ENCODE data around the gene ROBO2.
"Not testable (repeated sequence)": the region's sequence is repeated elsewhere in the genome, so short reads cannot be mapped to it uniquely, and the experiment has no call there.

Gene ROBO2

DNA sequence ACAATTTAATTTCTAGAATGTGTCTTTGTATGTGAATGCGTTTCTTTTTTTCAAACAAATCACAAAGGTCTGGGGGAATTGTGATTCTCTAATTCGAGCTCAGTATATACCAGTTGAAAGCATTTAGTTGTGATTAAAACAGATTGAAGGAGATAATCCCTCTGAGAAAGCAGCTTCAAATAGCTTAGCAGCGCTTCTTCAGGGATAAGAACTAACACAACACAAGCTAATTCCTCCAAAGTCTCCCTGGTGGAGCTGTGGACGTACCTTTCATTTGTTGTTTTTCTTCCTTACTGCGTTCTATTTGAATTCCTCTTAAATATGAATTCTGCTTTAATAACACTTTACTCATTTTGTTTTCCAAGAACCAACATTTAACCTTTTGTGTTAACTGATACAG is 286.7 kb downstream of the ROBO2 start:
- no peak for DNase-seq (ENCODE audit: low spot score)

DNA sequence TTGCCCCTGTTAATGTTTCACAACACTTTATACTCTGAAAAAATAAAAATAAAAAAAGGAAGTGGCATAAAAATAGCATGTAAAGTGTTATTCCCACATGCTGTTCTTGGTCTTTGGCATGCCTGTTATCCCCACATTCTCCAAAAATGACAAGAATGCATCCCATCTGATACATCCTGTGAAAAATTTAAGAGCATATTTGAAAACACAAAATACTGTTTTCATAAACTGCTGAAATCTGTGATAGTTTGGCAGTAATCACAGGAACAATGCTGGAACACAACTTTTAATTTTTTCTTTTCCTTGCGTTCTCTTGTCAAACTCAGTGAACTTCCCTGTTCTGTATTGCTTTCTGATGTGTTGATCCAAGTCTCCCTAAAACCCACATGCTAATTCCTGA is 288.8 kb downstream of the ROBO2 start:
- DNase-seq (ENCODE audit: low spot score) = no peak

DNA sequence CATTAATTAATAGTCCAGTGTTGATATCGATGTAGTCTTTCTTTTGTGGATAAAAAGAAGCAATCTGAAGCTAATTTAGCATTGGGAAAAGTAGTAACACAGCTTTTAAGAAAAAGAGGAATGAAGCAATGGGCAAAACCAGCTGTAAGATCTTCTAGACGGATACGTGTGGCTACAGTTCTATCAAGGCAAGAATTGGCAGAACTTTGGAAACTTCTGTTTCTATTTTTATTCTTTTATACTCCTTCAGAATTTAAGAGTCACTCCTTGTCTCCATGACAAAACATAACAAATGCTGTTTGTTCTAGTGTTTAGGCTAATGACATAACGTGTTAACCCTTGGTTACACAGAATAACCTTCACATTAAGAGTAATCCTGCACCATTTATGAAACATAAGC is 289.2 kb downstream of the ROBO2 start:
- no peak for DNase-seq (ENCODE audit: low spot score)

DNA sequence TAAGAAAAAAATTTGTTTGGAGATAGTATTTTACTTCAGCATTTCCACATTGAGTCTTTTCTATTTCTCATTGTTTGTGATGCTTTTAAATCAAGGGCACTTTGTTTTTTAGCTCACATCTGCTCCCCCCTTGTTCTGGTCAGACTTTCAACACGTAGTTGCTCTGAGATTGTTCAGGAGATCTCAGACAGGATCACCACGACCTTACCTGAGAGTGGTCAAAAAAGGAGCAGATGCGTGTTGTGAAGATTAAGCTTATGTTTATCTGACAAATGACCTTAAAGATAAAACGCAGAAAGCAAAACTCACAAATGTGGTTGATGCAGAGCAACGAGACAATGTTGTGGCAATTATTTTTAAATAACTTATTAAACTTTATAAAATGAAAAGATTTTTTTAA is 298.3 kb downstream of the ROBO2 start:
- DNase-seq (ENCODE audit: low spot score) = no peak

DNA sequence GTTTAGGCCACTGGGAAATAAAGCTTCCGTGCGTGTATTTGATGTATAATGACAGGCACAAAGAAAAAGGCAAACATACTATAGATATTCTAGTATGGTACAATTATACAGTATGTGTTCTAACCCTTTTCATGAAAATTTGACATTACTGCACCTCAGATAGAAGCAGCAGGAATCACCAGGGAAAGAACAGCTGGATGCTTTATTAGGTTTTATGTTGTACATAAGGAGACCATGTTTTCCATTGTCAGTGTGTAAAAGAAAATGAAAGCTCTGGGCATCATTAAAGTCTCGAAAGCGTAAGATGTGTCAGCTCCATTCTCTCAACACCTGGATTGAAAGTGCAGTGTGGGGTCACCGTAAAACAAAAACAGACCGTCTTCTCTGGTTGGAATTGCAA is 302.1 kb downstream of the ROBO2 start:
- DNase-seq (ENCODE audit: low spot score) = no peak

DNA sequence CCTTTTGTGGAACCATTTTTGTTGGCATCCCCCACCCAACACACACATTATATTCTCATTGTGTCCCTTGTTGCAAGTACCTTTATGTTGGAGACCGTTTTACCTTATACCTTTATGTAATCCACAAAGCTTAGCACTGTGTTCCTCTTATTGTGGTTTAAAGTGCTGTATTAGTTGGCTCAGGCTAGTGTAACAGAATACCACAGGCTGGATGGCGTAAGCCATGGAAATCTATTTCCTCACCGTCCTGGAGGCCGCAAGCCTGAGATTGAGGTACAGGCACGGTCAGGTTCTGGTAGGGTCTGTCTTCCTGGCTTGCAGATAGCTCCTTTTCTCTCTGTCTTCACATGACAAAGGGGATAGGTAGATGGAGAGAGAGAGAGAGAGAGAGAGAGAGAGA is 302.8 kb downstream of the ROBO2 start:
- DNase-seq (ENCODE audit: low spot score) = no peak

DNA sequence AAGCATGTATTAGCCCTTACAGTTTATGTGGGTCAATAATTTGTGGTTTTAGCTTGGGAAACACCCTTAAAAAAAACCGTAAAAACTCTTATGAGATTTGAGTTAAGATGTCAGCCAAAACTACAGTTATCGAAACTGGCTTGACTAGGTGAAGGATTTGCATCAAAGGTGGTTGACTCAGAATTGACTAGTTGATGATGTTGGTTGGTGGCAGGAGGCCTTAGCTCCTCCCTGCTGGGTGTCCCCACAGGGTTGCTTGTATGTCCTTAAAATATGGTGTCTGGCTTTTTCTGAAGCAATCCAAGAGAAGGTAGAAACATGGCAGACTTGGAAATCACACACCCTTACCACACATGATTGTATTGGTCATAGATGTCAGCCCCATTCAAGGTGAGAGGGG is 305.1 kb downstream of the ROBO2 start:
- no peak for DNase-seq (ENCODE audit: low spot score)

DNA sequence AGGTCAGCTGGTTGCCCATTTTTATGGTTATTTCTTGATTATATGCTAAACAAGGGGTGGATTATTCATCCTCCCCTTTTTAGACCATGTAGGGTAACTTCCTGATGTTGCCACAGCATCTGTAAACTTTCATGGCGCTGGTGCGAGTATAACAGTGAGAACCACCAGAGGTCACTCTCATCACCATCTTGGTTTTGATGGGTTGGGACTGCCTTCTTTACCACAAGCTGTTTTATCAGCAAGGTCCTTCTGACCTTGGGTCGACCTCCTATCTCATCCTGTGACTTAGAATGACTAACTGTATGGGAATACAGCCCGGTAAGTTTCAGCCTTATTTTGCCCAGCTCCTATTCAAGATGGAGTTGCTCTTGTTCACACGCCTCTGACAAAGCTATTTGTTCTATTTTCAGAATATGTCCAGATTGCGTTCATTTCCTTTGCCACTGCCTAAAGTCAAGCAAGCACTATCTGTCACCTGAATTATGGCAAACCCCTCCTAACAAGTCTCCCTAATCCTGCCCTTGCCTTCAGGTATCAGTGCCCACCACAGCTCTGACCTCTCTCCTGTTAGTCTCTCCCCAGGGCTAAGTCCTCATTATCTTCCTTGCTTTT is 308.5 kb downstream of the ROBO2 start:
- DNase-seq (ENCODE audit: low spot score) = peak; percentile 13

DNA sequence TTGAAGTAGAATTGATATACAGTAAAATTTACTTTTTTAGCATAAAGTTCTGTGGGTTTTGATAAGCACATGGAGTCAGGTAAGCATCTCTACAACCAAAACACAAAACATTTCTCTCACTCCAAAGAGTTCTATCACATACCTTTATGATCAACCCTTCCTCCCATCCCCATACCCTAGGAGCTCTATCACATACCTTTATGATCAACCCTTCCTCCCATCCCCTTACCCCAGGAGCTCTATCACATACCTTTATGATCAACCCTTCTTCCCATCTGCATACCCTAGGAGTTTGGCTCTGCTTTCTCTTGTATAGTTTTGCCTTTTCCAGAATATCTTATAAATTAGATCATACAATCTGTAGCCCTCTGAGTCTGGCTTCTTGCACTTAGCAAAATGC is 315.1 kb downstream of the ROBO2 start:
- no peak for DNase-seq (ENCODE audit: low spot score)

DNA sequence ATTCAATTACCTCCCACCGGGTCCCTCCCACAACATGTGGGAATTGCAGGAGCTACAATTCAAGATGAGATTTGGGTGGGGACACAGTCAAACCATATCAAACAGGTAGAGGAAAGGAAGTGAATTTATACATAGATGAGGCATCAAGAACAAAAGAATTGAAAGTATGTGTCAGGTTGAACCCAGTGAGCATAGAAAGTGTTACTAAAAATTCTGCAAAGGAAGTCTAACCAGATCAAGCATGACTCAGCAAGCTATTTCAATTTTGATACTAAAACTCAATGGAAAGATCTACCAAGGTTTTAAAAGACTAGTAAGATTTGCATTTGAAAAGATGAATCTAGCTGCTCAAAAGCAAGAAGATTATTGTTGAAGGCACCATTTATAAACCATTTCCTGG is 323.0 kb downstream of the ROBO2 start:
- DNase-seq (ENCODE audit: low spot score) = no peak

DNA sequence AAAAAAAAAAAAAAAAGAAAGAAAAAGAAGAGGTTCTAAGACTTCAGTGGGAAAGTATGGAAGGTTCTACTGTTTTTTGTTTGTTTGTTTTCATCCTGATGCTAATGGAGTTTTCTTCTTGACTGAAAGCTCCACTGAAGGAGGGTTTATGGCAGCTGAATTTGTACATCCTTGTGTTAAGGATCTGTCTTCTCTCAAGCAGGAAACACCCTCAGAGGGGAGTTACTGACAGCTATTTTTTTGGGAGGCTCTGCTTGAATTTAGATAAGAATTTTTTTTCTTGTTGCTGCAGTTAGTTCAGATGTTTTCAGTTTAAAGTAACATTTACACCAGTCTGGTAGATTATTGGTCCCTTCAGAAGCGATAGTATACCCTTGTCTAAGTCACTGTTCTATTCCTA is 325.3 kb downstream of the ROBO2 start:
- no peak for DNase-seq (ENCODE audit: low spot score)

DNA sequence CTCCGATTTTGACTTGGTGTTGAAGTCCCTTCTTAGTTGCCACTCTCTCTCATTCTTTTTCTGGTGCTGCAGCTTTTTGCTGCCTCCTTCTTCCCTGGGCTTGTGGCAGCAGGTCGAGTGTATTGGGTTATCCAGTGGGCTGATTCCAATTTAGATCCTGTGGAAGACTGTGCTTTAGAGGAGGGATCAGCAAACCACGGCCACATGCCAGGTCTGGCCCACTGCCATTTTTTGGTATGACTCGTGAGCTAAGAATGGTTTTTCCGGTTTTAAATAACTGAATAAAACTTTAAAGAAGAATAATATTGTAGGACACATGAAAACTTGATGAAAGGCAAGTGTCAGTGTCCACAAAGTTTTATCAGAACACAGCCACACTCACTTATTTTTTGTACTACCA is 330.5 kb downstream of the ROBO2 start:
- DNase-seq (ENCODE audit: low spot score) = no peak

DNA sequence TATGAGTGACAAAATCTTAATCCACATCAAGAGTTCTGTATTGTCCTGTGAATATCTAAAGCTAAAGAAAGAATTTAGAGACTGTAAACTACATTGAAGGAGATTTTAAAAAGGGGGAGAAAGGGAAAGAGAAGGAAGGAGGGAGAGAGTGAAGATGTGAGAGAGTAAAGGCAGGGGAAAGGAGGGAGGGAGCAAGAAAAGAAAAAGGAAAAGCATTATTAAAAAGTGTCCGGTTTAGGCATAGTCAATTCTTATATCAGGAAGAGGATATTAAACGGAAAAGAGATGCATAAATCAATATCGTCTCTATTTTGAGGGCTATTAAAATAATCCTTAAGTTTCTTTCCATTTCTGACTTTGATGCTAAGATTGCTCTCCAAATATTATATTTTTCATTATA is 332.1 kb downstream of the ROBO2 start:
- no peak for DNase-seq (ENCODE audit: low spot score)

DNA sequence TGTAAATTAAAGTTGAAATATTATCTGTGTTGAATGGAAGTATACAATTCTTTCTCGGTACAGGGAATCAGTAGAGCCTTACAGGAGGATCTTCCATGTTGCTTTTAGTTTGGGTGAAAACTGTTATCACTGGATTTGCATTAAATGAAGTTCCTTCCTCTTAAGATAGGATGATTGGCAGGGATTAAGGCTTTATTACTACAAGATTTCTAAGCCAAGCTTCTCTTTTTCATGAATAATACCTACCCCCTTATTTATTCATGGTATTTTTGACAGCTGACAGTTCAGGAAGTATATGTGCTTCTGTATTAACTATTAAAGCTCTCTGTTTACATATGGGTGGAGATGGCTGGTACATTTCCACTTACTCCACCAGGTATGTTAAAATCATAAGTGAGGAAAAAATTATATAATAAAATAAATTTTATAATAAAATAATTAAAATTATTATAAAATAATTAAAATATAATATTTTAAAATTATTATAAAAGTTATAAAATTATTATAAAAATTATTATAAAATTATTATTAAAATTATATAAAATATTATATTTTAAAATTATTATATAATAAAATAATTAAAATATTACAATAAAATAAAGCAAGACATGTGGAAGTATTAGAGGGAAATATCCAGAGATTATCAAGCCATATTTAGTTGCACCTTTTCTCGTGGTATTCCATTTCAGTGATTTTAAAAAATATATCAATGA is 332.9 kb downstream of the ROBO2 start:
- DNase-seq (ENCODE audit: low spot score) = no peak

DNA sequence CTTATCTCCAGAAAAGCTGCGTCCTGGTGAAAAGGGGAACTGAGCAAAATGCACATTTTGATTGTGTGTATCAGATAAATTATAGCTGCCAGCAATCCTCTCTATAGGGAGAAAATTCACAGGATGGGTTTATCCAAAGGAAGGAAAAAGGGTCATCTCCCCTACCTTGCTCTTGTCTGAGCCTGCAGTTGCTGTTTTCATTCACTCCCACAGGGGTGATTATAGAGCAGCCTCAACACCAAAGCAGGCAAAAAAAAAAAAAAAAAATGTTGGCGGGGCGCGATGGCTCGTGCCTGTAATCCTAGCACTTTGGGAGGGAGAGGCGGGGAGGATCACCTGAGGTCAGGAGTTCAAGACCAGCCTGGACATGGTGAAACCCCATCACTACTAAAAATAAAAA is 333.7 kb downstream of the ROBO2 start:
- DNase-seq (ENCODE audit: low spot score) = no peak

DNA sequence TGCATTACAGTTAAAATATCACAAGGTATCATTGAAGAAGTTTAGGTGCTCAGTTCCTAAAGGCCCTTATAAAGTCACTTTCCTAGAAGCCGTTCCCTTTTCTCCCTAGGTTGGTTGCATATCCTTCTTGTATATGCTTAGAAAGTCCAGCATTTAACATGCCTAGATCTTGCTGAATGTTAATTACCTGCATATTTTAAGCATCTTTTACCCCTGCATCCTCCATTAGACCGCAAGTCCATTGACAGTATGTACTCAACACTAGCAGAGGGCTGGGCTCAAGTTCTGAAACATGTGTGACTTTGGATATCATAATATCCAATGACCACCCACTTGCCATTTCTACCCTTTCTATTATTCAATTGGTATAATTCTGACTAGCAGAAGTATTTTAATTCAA is 336.6 kb downstream of the ROBO2 start:
- no peak for DNase-seq (ENCODE audit: low spot score)

DNA sequence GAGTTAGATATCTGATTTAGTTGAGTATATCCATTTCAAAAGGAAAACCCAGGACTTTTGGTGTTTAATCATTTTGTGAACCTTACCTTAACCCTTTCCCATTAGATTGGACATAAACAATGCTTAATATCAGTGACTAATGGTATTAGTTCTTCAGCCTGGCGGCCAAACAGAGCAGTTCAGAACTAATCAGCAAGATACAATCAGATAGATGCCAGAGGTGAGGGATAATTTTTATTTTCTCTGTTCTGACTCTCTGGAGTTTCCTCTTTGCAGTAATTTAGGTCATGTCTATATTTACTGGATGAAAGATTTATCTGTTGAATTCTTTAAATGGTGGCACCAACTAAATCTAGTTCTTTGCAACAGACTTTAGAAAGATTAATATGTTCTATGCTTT is 337.8 kb downstream of the ROBO2 start:
- DNase-seq (ENCODE audit: low spot score) = peak; percentile 69

DNA sequence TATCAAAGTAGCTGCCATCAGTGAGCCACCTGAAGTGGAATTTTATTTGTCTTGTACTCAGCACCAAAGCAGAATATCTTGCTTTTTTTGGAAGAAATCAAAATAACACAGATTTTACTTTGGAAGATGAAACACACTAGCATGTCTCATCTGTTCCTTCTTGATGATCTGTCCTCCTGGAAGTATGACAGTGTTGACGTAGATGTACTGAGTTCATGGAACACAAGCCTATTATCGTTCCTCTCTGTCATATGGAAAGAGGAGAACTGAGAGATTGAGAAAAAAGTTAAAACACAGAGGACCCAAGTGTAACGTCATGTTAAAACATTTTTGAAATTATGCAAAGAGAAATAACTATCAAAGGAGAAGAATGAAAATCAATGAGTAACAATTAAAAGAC is 340.2 kb downstream of the ROBO2 start:
- DNase-seq (ENCODE audit: low spot score) = no peak

DNA sequence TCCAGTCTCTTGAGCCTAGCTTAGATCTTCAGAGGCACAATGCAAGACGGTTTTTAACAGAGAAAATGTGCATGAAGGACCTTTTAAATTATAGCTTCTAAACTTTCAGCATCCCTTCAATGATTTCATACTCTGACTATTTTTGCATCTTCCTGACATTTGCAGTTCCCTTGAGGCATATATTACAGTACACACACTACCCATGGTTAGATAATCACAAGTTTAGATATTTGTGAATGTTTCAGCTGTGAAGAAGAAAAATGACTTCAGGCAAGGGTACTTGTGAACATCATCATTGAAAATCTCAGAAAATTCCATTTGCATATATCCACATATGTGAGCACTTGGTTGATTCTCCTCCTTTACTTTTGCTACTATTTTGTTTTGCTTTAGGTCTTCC is 341.5 kb downstream of the ROBO2 start:
- DNase-seq (ENCODE audit: low spot score) = no peak

DNA sequence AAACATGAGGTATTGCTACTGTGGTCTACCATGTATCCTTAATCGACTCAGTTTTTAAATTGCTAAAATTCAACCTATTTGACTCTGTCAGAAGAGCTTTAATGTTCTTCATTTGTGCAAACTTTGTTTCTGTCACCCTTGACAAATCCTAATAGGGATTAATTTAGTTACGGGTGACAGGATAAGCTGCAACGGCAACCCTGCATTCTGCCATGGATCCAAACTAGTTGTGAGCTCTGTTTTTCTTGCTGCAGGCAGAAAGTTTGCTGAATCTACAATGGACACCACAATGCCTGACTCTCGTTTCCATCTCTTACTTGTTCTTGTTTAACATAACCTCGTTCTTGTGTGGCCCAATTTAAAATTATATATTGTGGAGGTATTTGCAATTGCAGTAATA is 352.3 kb downstream of the ROBO2 start:
- no peak for DNase-seq (ENCODE audit: low spot score)

DNA sequence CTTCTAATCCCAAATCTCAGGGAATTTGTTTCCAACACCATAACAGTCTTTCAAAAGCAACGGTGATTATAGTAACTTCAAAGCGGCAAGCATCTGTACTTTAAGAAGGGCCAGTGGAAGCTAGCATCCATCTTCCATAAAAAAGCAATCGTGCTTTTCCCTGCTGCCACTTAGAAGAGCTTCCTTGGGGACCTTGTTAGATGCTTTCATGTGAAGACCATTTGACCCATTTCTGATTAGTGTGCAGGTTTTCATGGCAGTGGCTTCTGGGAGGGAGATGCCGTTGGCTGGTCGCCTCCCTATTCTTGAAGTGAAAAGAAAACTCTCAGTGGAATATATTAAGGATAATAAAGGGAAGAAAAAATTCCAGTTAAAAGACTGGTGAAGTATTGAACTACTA is 354.1 kb downstream of the ROBO2 start:
- no peak for DNase-seq (ENCODE audit: low spot score)

DNA sequence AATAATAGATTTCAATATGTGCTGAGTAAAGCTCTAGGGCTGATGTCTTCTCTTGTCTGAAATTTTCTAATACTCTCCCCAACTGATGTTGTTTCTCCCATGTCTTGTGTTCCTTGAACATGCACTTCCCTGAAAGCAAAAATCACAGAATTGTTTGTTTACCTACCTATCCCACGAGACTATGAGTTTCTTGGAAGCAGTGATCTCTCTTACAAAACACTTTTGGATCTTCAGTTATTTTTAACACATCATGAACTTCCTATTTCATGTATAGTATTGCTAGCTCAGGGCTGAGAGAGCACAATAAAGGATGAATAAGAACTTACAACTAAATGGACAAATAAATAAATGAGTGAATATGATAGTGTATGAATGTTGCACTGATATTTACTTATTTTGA is 365.0 kb downstream of the ROBO2 start:
- DNase-seq (ENCODE audit: low spot score) = no peak

DNA sequence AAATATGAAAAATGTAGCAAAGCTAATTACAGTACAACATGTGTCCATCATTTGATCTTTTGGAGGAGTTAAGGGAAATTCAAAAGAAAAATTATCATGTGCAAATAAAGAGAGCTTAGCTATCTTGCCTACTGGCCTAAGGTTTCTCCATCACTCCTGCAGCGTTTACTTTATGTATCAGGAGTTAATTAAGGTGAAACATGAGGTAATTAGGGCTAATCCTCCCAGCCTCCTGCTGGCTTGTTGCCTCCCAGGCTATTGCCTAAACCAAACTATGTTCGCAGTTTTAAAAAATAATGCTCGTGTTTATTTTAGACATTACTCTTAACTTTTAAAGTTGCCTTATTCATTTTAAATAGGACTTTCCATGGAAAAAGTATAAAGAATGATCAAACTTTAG is 367.5 kb downstream of the ROBO2 start:
- no peak for DNase-seq (ENCODE audit: low spot score)

DNA sequence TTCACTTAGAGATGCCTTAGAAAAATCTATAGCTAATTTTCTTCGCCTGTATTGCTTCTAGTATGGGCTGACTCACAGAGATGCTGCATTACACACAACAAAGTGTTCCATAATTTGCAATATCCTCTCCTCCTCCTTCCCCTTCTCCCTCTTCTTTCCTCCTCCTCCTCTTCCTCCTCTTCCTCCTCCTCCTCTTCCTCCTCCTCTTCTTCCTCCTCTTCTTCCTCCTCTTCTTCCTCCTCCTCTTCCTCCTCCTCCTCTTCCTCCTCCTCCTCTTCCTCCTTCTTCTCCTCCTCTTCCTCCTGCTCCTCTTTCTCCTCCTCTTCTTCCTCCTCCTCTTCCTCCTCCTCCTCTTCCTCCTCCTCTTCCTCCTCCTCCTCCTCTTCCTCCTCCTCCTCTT is 370.4 kb downstream of the ROBO2 start:
- not testable (repeated sequence) for DNase-seq (ENCODE audit: low spot score)
